Measurements from ENCODE around the gene TNS1. TPM values are rescaled to one million over a fixed set of nuclear protein-coding genes. Genes with fewer than 3 reads are reported as not detected.

Gene TNS1
- total RNA-seq, 4 donors from 2014 or later = 169 to 316 (median 229) TPM

- no peak overlapping the region for H3K4me3 ChIP-seq (replicated peaks in 1 of 3)
- H3K27ac ChIP-seq = peak overlapping the region; percentile 96 to 99 (median 97)
- H3K36me3 ChIP-seq = no peaks in the 10 kb centered on the region
- peak; percentile 93 to 95 for DNase-seq
- intact Hi-C loops (cut with DNase I) = no loop called here
- H3K9me3 ChIP-seq = no peaks in the 10 kb centered on the region
- TF ChIP-seq, protein P1, sequence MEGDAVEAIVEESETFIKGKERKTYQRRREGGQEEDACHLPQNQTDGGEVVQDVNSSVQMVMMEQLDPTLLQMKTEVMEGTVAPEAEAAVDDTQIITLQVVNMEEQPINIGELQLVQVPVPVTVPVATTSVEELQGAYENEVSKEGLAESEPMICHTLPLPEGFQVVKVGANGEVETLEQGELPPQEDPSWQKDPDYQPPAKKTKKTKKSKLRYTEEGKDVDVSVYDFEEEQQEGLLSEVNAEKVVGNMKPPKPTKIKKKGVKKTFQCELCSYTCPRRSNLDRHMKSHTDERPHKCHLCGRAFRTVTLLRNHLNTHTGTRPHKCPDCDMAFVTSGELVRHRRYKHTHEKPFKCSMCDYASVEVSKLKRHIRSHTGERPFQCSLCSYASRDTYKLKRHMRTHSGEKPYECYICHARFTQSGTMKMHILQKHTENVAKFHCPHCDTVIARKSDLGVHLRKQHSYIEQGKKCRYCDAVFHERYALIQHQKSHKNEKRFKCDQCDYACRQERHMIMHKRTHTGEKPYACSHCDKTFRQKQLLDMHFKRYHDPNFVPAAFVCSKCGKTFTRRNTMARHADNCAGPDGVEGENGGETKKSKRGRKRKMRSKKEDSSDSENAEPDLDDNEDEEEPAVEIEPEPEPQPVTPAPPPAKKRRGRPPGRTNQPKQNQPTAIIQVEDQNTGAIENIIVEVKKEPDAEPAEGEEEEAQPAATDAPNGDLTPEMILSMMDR (IDR thresholded peaks at IDR 0.05) = peak in 5 of 6 experiments; percentile 20 to 65 (median 41)
- peak in 1 of 2 donors; percentile 55 for TF ChIP-seq POLR2A (IDR thresholded peaks at IDR 0.05)
- peaks cover 96 to 100% of the 10 kb centered on the region in 2 donors for H3K4me1 ChIP-seq
- no peaks in the 10 kb centered on the region for H3K27me3 ChIP-seq
- 22 to 26% methylated on average over 12 to 18 of the region's 19 CpGs for WGBS, 2 donors
Measured at GRCh38 chr2:217922101-217923006, 80.4 kb downstream of the TNS1 start.

DNA sequence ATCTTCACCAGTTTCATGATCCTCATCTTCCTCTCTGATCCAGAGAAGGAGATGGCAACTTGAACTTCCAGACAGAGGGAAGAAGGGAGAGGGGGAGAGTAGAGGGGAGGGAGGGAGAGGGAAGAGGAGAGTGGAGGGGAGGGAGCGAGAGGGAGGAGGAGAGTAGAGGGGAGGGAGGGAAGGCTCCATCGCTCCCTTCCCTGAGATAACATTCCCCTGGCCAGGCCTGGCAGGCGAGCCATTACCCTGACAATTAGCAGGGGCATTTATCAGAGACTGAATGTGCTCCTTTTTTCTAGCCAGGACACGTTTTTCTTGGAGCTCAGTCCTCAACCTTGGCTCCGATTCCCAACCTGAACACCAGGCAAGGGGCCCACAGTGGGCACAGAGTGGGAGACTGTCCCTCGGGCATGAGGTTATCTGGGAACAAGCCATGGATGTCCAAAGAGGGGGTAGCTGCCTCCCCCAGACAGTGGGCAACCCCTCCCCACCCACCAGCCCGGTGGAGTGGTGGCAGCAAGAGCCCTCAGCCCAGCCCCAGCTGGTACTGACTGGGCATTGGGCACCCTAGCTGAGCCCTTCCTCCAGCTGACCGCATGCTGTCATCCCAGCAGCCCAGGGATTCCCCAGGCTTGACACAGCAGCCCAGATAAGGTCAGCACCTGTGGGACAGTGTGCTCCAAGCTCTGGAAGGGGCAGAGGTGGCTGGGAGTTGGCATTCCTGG lies 81.8 kb downstream of the TNS1 start:
- no peaks in the 10 kb centered on the region for H3K27me3 ChIP-seq
- peak; percentile 76 to 79 for DNase-seq
- WGBS, 2 donors = 19 to 22% methylated on average over 8 of the region's 8 CpGs

GRCh38 chr2:217919781-217920351 lies 82.9 kb downstream of the TNS1 start:
- DNase-seq = peak; percentile 84 to 87
- Histone ChIP-seq H3K4me1 (peaks cover 85 to 97% of the 10 kb centered on the region in 2 donors), H3K27me3 (no peaks in the 10 kb centered on the region), H3K9me3 (no peaks in the 10 kb centered on the region), H3K36me3 (peaks cover 3 to 6% of the 10 kb centered on the region in 2 donors), H3K27ac (peak overlapping the region; percentile 96 to 99 (median 97)), H3K4me3 (replicated peaks in 1 of 3) (no peak overlapping the region)
- 36 to 37% methylated on average over 10 to 13 of the region's 13 CpGs for WGBS, 2 donors
- intact Hi-C loops (cut with DNase I) = no loop called here
- TF ChIP-seq, protein P1 (IDR thresholded peaks at IDR 0.05) = no peak
- TF ChIP-seq POLR2A (IDR thresholded peaks at IDR 0.05) = peak in 1 of 2 donors; percentile 38

More for the DNA sequence above, 81.8 kb downstream of the TNS1 start:
- Histone ChIP-seq H3K36me3 (no peaks in the 10 kb centered on the region), H3K4me1 (peaks cover 96 to 100% of the 10 kb centered on the region in 2 donors), H3K9me3 (no peaks in the 10 kb centered on the region), H3K4me3 (replicated peaks in 1 of 3) (no peak overlapping the region), H3K27ac (peak overlapping the region; percentile 96 to 99 (median 97))
- TF ChIP-seq, protein P1 (IDR thresholded peaks at IDR 0.05) = no peak
- TF ChIP-seq POLR2A (IDR thresholded peaks at IDR 0.05) = peak in 1 of 2 donors; percentile 48
- intact Hi-C loops (cut with DNase I) = no loop called here

- Histone ChIP-seq H3K4me3 (replicated peaks in 1 of 3) (no peak overlapping the region), H3K9me3 (no peaks in the 10 kb centered on the region), H3K36me3 (peaks cover 3 to 9% of the 10 kb centered on the region in 2 donors), H3K27ac (peak overlapping the region; percentile 96 to 99 (median 97)), H3K4me1 (peaks cover 84 to 97% of the 10 kb centered on the region in 2 donors), H3K27me3 (no peaks in the 10 kb centered on the region)
- intact Hi-C loops (cut with DNase I) = no loop called here
- no peak for DNase-seq
- TF ChIP-seq, protein P1 (IDR thresholded peaks at IDR 0.05) = no peak
- TF ChIP-seq POLR2A (IDR thresholded peaks at IDR 0.05) = no peak
- 83 to 87% methylated on average over 8 of the region's 8 CpGs for WGBS, 2 donors
Measured at GRCh38 chr2:217919204-217919603, 83.6 kb downstream of the TNS1 start.

Measured in thyroid gland (tissue), 4 donors.